Inflammatory macrophage treated with lipopolysaccharide for 4 hours (primary cell): ENCODE measurements around the gene BAX.

Experiments
- DNase-seq: peaks from one replicate; pipeline ENCODE4 v3.0.0-alpha.2; 2020

BAX gene

DNA sequence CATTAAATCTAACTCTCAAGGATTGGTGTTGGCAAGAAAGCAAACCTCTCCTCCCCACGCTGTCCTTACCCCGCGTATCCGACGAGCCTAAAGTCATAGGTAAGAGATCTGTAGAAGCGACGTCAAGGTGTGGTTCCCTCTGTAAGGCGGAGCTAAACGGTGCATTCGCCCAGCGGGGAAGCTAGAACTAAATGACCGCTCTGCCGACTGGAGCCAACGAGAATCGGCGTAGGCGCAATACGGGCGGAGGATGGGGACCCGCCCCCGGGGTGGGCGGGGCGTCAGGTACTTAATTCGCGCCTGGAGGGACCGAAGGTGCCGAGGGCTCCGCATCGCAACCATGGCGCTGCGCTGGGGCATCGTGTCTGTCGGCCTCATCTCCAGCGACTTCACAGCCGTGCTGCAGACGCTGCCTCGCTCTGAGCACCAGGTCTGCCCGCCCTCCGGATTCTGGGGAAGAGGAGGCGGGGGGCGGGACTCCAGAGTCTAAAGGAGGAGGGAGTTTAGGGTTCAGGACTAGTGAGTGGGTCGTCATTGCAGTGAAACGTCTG lies 21.2 kb upstream of the BAX start, which contains the start of gene DHDH:
Gene DHDH (plus strand): TSS at position 318 of the 551 bp plus-strand sequence. CDS start 23 bp downstream, at position 341.
- peak; percentile 66 for DNase-seq

- DNase-seq: no peak
Observed at GRCh38 chr19:48934837-48935236, 19.8 kb upstream of the BAX start.

- DNase-seq: no peak
Observed at GRCh38 chr19:48935864-48936263, 18.8 kb upstream of the BAX start.

- no peak for DNase-seq
Observed at GRCh38 chr19:48938256-48938655, 16.4 kb upstream of the BAX start.

GRCh38 chr19:48940902-48941301 lies 13.8 kb upstream of the BAX start:
- no peak for DNase-seq

DNA sequence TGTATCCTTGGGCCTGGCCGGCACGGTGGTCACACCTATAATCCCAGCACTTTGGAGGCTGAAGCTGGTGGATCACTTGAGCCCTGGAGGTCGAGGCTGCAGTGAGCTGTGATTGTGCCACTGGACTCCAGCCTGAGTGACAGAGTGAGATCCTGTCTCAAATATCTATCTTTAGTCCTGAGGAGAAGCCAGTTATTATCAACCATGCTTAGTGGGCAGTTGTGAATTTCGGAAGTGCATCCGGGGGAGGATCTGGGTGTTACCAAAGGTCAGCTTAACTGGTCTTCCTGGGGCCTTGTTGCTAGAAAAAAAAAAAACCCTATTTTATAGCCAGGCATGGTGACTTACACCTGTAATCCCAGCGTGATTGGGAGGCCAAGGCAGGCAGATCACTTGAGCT lies 11.6 kb upstream of the BAX start:
- no peak for DNase-seq

DNA sequence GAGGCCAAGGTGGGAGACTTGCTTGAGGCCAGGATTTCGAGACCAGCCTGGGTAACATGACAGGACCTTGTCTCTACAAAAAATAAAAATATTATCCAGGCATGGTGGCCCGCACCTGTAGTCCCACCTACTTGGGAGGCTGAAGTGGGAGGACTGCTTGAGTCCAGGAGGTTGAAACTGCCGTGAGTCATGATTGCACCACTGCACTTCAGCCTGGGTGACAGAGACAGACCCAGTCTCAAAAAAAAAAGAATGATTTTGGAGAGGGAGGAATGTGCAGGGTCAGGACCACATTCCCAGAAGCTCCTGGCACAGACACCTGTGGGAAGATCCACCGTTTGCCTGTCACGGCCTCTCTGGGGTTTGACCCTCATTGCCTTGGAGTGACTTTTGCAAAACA lies 9.3 kb upstream of the BAX start:
- DNase-seq: no peak

GRCh38 chr19:48945817-48946216 lies 8.9 kb upstream of the BAX start:
- no peak for DNase-seq

DNA sequence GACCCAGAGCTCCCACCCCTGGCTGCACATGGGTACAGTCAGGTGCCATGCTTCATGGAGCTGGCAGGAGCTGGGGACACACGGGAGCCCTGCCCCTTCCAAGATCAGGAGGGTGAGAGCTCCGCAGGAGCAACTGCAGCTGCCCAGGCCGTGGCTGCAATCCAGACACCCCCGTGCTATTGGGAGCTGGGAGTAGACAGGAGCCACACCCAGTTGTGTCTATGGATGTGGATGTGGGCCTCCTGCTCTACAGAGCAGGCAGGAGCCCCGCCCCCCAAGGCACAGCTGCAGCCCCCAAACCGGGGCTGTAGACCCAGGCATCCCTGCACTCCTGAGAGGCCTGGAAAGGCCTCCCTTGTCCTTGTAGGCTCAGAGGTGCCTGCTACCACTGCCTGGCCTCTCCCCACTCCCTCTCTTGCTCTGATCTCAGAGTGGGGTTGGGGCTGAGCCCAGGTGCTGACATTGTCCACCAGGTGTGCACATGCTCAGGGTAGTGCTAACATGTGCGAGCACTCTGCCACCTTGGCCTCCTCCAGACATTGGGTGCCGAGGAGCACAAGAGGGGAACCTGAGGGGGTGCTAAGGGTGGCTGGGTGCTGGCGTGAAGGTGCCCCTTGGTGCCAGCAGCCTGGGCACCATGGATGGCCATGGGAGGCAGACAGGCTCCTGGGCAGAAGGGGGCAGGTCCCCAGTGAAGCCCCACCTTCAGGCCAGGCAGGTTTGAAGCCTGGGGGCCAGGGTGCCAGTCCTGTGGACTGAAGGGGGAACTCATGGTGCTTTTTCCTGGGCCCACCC lies 8.0 kb upstream of the BAX start:
- DNase-seq: no peak

DNA sequence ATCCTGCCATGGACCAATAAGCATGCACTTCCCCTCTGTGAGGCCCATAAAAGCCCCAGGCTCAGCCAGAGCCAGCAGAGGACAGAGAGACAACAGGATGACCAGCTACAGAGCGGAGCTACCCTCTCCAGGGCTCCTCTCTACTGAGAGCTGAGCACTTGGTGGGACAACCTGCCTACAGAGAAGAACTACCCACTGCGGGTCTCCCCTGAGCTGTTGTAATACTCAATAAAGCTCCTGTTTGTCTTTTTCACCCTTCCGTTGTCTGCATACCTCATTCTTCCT lies 7.5 kb upstream of the BAX start:
- no peak for DNase-seq

- peak; percentile 24 for DNase-seq
Observed at GRCh38 chr19:48950159-48950558, 4.5 kb upstream of the BAX start.

DNA sequence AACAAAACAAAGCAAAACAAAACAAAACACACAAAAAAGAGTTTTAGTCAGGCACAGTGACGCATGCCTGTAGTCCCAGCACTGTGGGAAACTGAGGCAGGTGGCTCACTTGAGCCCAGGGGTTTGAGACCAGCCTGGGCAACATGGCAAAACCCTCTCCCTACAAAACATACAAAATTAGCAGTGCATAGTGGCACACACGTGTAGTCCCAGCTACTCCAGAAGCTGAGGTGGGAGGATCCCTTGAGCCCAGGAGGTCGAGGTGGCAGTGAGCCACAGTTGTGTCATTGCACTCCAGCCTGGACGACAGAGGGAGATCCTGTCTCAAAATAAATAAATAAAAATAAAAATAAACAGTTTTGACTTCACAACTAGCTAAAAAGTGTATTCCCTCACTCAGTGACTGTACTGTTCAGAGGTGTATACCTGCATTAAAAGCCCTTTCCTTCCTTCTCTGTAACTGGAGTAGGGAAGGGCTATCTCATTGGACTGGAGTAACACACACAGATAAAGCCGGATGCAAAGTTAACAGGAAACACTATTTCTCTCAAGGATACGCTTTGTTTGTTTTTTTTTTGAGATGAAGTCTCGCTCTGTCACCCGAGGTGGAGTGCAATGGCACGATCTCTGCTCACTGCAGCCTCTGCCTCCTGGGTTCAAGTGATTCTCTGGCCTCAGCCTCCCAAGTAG lies 3.7 kb upstream of the BAX start:
- DNase-seq: no peak

DNA sequence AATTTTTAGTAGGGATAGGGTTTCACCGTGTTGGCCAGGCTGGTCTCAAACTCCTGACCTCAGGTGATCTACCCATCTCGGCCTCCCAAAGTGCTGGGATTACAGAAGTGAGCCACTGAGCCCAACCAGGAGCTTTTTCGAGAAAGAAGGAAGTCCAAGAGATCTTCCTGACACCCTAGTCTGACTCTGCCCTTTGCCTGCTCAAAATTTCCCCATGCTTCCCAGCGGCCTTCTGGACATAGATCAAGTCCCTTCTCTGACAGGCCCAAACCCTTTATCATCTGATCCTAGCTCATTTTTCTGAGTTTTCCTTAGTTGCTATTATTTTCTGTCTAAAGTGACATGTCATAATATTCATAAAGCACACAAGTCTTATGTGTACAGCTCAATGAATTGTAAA lies 1.5 kb upstream of the BAX start:
- DNase-seq: no peak

DNA sequence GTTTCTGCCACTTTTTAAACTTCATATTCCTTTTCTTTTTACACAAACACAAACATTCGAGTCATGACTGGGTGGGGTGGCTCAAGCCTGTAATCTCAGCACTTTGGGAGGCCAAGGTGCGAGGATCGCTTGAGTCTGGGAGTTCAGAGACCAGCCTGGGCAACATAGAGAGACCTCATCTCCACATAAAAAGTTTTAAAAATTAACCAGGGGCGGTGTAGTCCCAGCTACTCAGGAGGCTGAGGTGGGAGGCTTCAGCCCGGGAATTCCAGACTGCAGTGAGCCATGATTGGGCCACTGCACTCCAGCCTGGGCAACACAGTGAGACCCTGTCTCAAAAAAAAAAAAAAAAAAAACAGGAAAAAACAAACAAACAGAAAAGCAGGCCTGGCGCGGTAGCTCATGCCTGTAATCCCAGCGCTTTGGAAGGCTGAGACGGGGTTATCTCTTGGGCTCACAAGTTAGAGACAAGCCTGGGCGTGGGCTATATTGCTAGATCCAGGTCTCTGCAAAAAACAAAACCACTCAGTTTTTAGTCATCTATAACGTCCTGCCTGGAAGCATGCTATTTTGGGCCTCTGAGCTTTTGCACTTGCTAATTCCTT lies 583 bp upstream of the BAX start:
- no peak for DNase-seq

DNA sequence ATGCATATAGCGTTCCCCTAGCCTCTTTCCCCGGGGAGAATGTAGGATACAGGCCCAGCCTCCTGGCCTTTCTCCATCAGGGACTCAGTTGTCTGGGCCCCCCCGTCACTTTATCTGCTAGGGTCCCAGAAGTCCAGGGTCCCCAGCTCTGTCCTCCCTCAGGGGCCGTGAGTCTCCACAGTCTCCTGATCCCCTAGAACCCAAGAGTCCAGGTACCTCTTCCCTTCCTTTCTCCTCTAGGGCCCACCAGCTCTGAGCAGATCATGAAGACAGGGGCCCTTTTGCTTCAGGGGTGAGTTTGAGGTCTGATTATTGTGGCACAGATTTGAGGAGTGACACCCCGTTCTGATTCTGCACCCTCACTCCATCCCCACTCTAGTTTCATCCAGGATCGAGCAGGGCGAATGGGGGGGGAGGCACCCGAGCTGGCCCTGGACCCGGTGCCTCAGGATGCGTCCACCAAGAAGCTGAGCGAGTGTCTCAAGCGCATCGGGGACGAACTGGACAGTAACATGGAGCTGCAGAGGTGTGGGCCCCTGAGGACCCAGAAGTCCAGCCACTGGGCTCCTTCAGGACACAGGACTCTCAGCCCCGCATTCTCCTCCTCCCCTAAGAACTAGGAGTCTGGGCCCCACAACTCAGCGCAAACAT lies 758 bp downstream of the BAX start:
- no peak for DNase-seq

DNA sequence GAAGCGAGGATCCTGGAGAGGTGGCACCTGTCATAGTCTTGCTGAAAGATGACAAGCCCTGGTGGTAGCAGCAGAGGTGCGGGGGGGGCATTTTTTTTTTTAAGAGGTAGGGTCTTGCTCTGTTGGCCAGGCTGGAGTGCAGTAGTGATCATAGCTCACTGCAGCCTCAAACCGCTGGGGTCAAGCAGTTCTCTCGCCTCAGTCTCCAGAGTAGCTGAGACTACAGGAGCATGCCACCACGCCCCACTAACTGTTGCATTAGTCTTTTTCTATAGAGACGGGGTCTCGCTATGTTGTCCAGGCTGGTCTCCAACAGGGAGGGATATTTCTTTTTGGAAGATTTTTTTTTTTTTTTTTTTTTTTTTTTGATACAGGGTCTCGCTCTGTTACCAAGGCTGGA lies 3.3 kb downstream of the BAX start:
- no peak for DNase-seq

DNA sequence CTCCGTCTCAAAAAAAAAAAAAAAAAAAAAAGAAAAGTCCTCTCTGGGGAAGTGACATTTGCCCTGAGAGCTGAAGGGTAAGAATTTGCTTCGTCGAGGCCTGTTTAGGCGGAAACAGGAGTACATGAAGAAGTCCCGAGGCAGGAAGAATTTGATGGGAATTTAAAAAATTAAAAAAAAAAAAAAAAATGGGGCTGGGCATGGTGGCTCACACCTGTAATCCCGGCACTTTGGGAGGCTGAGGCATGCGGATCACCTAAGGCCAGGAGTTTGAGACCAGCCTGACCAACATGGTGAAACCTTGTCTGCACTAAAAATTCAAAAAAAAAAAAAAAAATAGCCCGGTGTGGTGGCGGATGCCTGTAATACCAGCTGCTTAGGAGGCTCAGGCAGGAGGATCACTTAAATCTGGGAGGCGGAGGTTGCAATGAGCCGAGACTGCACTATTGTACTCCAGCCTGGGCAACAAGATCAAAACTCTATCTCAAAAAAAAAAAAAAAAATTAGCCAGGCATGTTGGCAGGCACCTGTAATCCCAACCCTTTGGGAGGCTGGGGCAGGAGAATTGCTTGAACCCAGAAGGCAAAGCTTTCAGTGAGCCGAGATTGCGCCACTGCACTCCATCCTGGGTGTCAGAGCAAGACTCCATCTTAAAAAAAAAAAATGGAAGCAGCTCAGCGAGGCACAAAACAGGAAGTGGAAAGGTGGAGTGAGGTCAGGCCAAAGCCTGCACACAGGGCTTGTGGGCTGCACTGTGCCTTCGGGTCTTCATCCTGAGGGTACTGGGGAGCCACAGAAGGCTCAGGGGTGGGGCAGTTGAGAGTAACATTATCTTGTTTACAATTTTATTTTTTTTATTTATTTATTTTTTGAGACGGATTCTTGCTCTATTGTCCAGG lies 4.9 kb downstream of the BAX start:
- peak; percentile 67 for DNase-seq

GRCh38 chr19:48961051-48961649 lies 6.5 kb downstream of the BAX start:
- peak; percentile 39 for DNase-seq

GRCh38 chr19:48961673-48962028 lies 7.0 kb downstream of the BAX start:
- DNase-seq: no peak

- DNase-seq: peak; percentile 87
Observed at GRCh38 chr19:48962029-48962848, 7.6 kb downstream of the BAX start.

GRCh38 chr19:48962849-48963165 lies 8.1 kb downstream of the BAX start:
- no peak for DNase-seq
